NCI-H345 treated with DMSO at 0.1 percent for 48 hours (cell line): ENCODE data around the gene MAOB.
"Not testable (repeated sequence)": the region's sequence is repeated elsewhere in the genome, so short reads cannot be mapped to it uniquely, and the experiment has no call there.

Experiments used
- DNase-seq: peaks from one replicate; lab custom pipeline; 2025; ENCODE audit not compliant: unreplicated experiment; lab: John Stamatoyannopoulos, UW

Gene MAOB

GRCh38 chrX:43882294-43882681 is at the start of gene MAOB:
MAOB (minus strand) TSS chrX:43882450; CDS start chrX:43882299, 151 bp downstream.
- no peak for DNase-seq

- DNase-seq, result not testable (repeated sequence)
These were observed 39.8 kb upstream of the MAOB start for GRCh38 chrX:43922032-43922431.

GRCh38 chrX:43910772-43911171 is 28.5 kb upstream of the MAOB start:
- DNase-seq, result not testable (repeated sequence)

GRCh38 chrX:43910012-43910411 is 27.8 kb upstream of the MAOB start:
- no peak for DNase-seq

- no peak for DNase-seq
These were observed 26.9 kb upstream of the MAOB start for GRCh38 chrX:43909141-43909540.

GRCh38 chrX:43899878-43900815 is 17.9 kb upstream of the MAOB start:
- no peak for DNase-seq

- no peak for DNase-seq
These were observed 16.3 kb upstream of the MAOB start for GRCh38 chrX:43898406-43899035.

GRCh38 chrX:43897290-43897689 is 15.0 kb upstream of the MAOB start:
- no peak for DNase-seq

- no peak for DNase-seq
These were observed 10.2 kb upstream of the MAOB start for GRCh38 chrX:43892336-43892870.

- no peak for DNase-seq
These were observed 3.4 kb upstream of the MAOB start for GRCh38 chrX:43885617-43886016.

- DNase-seq, result no peak
These were observed 598 bp downstream of the MAOB start for GRCh38 chrX:43881410-43882293.

GRCh38 chrX:43880425-43880824 is 1.8 kb downstream of the MAOB start:
- no peak for DNase-seq

- DNase-seq, result no peak
These were observed 3.2 kb downstream of the MAOB start for GRCh38 chrX:43878906-43879526.

- no peak for DNase-seq
These were observed 5.6 kb downstream of the MAOB start for GRCh38 chrX:43876680-43877079.

- DNase-seq, result no peak
These were observed 11.4 kb downstream of the MAOB start for GRCh38 chrX:43870758-43871419.

GRCh38 chrX:43870011-43870410 is 12.2 kb downstream of the MAOB start:
- DNase-seq, result no peak

GRCh38 chrX:43868791-43869190 is 13.5 kb downstream of the MAOB start:
- no peak for DNase-seq

GRCh38 chrX:43866423-43866822 is 15.8 kb downstream of the MAOB start:
- no peak for DNase-seq

GRCh38 chrX:43865791-43866190 is 16.5 kb downstream of the MAOB start:
- no peak for DNase-seq

- DNase-seq, result no peak
These were observed 19.8 kb downstream of the MAOB start for GRCh38 chrX:43862434-43862833.
